Esophagus squamous epithelium (tissue), 4 donors: ENCODE data around the gene CERS3.

Experiments used
- POLR2A ChIP-seq, 4 donors: fragments of 450-650 bp; IDR thresholded peaks; one replicate each; pipeline ENCODE4 v1.6.1; 2017; ENCODE audit warnings: antibody characterized with exemption in 4 of 4, mild to moderate bottlenecking in 4 of 4, moderate library complexity in 3 of 4
- TF ChIP-seq, protein P1 (sequence below), 6 experiments: fragments of 450-650 bp in 4 of 6; fragments of 200-600 bp in 2 of 6; sonication (generic) in 2 of 6; IDR thresholded peaks; one replicate each; pipeline ENCODE4 v1.5.1; 2016 to 2019; ENCODE audit warnings: antibody characterized with exemption in 6 of 6, mild to moderate bottlenecking in 4 of 6, moderate library complexity in 4 of 6

DNA sequence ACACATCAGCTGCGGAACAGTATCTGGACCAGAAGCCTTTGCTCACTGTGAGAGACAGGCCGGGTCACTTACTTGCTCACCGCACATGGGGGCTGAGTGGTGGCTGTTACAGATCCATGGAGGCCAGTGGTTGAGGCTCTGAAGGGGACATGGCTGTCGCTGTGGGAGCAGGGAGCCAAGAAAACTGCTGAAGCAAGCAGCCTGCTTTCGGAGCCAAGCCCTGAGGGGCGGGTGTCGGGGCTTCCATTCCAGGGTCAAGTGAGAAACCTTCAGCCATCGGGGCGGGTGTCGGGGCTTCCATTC is 144.7 kb downstream of the CERS3 start:
- TF ChIP-seq, protein P1, sequence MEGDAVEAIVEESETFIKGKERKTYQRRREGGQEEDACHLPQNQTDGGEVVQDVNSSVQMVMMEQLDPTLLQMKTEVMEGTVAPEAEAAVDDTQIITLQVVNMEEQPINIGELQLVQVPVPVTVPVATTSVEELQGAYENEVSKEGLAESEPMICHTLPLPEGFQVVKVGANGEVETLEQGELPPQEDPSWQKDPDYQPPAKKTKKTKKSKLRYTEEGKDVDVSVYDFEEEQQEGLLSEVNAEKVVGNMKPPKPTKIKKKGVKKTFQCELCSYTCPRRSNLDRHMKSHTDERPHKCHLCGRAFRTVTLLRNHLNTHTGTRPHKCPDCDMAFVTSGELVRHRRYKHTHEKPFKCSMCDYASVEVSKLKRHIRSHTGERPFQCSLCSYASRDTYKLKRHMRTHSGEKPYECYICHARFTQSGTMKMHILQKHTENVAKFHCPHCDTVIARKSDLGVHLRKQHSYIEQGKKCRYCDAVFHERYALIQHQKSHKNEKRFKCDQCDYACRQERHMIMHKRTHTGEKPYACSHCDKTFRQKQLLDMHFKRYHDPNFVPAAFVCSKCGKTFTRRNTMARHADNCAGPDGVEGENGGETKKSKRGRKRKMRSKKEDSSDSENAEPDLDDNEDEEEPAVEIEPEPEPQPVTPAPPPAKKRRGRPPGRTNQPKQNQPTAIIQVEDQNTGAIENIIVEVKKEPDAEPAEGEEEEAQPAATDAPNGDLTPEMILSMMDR (IDR thresholded peaks at IDR 0.05): no peak
- TF ChIP-seq POLR2A (IDR thresholded peaks at IDR 0.05): no peak
